GM12872 (cell line): ENCODE data around the gene WDHD1.

Source experiments
- TF ChIP-seq, protein P1 (sequence below): IDR thresholded peaks from 3 replicates; pipeline ENCODE4 v1.5.1; 2011; ENCODE audit warnings: low read depth, mild to moderate bottlenecking, low read length, moderate library complexity; ENCODE audit not compliant: insufficient read depth

WDHD1 gene

GRCh38 chr14:54908190-54908589 lies 118.7 kb downstream of the WDHD1 start:
- TF ChIP-seq, protein P1, sequence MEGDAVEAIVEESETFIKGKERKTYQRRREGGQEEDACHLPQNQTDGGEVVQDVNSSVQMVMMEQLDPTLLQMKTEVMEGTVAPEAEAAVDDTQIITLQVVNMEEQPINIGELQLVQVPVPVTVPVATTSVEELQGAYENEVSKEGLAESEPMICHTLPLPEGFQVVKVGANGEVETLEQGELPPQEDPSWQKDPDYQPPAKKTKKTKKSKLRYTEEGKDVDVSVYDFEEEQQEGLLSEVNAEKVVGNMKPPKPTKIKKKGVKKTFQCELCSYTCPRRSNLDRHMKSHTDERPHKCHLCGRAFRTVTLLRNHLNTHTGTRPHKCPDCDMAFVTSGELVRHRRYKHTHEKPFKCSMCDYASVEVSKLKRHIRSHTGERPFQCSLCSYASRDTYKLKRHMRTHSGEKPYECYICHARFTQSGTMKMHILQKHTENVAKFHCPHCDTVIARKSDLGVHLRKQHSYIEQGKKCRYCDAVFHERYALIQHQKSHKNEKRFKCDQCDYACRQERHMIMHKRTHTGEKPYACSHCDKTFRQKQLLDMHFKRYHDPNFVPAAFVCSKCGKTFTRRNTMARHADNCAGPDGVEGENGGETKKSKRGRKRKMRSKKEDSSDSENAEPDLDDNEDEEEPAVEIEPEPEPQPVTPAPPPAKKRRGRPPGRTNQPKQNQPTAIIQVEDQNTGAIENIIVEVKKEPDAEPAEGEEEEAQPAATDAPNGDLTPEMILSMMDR, result no peak

DNA sequence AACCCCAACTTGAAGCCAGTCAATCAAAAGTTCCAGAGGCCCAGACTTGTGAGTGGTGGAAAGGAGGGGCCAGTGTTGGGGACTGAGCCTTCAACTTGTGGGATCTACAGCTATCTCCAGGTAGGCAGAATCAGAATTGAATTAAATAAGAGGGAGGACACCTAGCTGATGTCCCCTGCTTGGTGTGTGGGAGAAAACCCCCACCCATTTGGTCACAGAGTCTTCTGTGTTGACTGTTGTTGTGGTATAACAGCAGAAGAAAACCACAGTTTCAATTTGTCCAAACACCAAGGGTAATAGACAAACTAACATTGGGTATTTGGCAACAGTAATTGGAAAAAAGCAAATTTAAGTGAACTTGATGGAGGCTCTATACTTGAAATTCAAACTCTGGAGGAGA lies 120.8 kb downstream of the WDHD1 start:
- TF ChIP-seq, protein P1, result no peak

GRCh38 chr14:54902521-54903420 lies 124.1 kb downstream of the WDHD1 start, which contains the start of gene GCH1:
TSS of gene GCH1 (minus strand) at chr14:54902826. CDS start at chr14:54902663, 163 bp downstream.
- TF ChIP-seq, protein P1, result peak; percentile 49

DNA sequence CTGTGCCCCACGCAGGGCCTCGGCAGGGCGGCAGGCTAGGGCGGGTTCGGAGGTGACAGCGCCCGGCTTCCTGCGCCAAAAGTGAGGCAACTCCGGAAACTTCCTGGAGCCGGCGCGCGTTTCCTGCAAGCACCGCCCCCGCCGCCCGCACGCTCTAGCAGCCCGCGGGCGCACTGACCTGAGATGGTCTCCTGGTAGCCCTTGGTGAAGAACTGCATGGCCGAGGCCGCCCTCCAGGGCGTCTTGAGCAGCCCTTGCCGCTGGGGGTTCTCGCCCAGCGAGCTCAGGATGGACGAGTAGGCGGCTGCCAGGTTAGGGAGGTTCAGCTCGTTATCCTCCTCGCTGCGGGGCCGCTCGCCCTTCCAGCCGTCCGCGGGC lies 124.8 kb downstream of the WDHD1 start:
- TF ChIP-seq, protein P1, result peak; percentile 41; the same call in 2 of the 3 replicates

- TF ChIP-seq, protein P1, result no peak
These were observed 125.3 kb downstream of the WDHD1 start for GRCh38 chr14:54901380-54902142.

DNA sequence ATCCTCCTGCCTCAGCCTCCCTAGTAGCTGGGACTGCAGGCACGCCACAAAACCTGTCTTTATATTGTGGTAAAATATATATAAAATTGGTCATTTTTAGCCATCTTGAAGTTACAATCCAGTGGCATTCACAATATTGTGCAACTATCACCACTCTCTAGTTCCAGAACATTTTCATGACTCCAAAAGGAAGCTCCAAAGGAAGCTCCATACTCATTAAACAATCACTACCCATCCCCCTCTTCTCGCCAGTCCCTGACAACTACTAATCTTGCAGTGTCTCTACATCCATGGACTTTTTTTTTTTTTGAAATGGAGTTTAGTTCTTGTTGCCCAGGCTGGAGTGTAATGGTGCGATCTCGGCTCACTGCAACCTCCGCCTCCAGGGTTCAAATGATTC lies 127.3 kb downstream of the WDHD1 start:
- TF ChIP-seq, protein P1, result no peak

GRCh38 chr14:54895683-54896082 lies 131.2 kb downstream of the WDHD1 start:
- TF ChIP-seq, protein P1, result no peak
